HUES6 (cell line): ENCODE results near the gene DENND4C.

Source experiments
- H3K27ac ChIP-seq: 2 replicates; pipeline ENCODE4 v1.7.0; 2013; ENCODE audit warnings: low read depth, mild to moderate bottlenecking, low read length, inconsistent platforms
- H3K27me3 ChIP-seq: 2 replicates; pipeline ENCODE4 v1.6.1; 2013; ENCODE audit warnings: low read length; ENCODE audit not compliant: control insufficient read depth, insufficient read depth
- H3K36me3 ChIP-seq: 2 replicates; pipeline ENCODE4 v1.6.1; 2013; ENCODE audit warnings: low read length; ENCODE audit not compliant: control insufficient read depth, insufficient read depth
- H3K4me1 ChIP-seq: 2 replicates; pipeline ENCODE4 v1.6.1; 2013; ENCODE audit warnings: low read length; ENCODE audit not compliant: control insufficient read depth, insufficient read depth
- H3K4me3 ChIP-seq: 2 replicates; pipeline ENCODE4 v1.5.1; 2013; ENCODE audit warnings: low read depth, low read length
- H3K9ac ChIP-seq: one replicate; pipeline ENCODE4 v1.6.1; 2013; ENCODE audit warnings: mild to moderate bottlenecking, low read length
- H3K9me3 ChIP-seq: 2 replicates; pipeline ENCODE4 v1.6.1; 2013; ENCODE audit warnings: low read depth, low read length; ENCODE audit not compliant: control insufficient read depth, insufficient read depth

Gene DENND4C

GRCh38 chr9:19303216-19303615 is 72.7 kb downstream of the DENND4C start:
- Histone ChIP-seq H3K9me3 (no peaks in the 10 kb centered on the region), H3K27ac (no peak overlapping the region), H3K4me1 (no peaks in the 10 kb centered on the region), H3K36me3 (peaks cover 31% of the 10 kb centered on the region), H3K9ac (no peak overlapping the region), H3K4me3 (no peak overlapping the region), H3K27me3 (no peaks in the 10 kb centered on the region)

GRCh38 chr9:19306568-19306967 is 76.1 kb downstream of the DENND4C start:
- peaks cover 5% of the 10 kb centered on the region; the same call in 1 of the 2 replicates for H3K36me3 ChIP-seq
- H3K4me3 ChIP-seq: no peak overlapping the region
- H3K27ac ChIP-seq: no peak overlapping the region
- H3K4me1 ChIP-seq: no peaks in the 10 kb centered on the region
- H3K27me3 ChIP-seq: no peaks in the 10 kb centered on the region
- H3K9ac ChIP-seq: no peak overlapping the region
- no peaks in the 10 kb centered on the region for H3K9me3 ChIP-seq

GRCh38 chr9:19310246-19310645 is 79.8 kb downstream of the DENND4C start:
- Histone ChIP-seq H3K36me3 (peaks cover 2% of the 10 kb centered on the region; the same call in 1 of the 2 replicates), H3K27ac (no peak overlapping the region), H3K9me3 (no peaks in the 10 kb centered on the region)

GRCh38 chr9:19313573-19313972 is 83.1 kb downstream of the DENND4C start:
- Histone ChIP-seq H3K9me3 (no peaks in the 10 kb centered on the region), H3K27me3 (no peaks in the 10 kb centered on the region), H3K36me3 (peaks cover 10% of the 10 kb centered on the region), H3K4me1 (no peaks in the 10 kb centered on the region), H3K4me3 (no peak overlapping the region), H3K9ac (no peak overlapping the region), H3K27ac (no peak overlapping the region)

More at GRCh38 chr9:19310246-19310645, 79.8 kb downstream of the DENND4C start:
- H3K4me1 ChIP-seq: no peaks in the 10 kb centered on the region
- no peaks in the 10 kb centered on the region for H3K27me3 ChIP-seq
- no peak overlapping the region for H3K4me3 ChIP-seq
- H3K9ac ChIP-seq: no peak overlapping the region

- Histone ChIP-seq H3K27me3 (no peaks in the 10 kb centered on the region), H3K36me3 (peaks cover 14% of the 10 kb centered on the region)
Observed at GRCh38 chr9:19320495-19320894, 90.0 kb downstream of the DENND4C start.

GRCh38 chr9:19331877-19332276 is 101.4 kb downstream of the DENND4C start:
- Histone ChIP-seq H3K4me1 (no peaks in the 10 kb centered on the region), H3K27me3 (no peaks in the 10 kb centered on the region), H3K9ac (no peak overlapping the region), H3K36me3 (peaks cover 46% of the 10 kb centered on the region), H3K9me3 (no peaks in the 10 kb centered on the region), H3K4me3 (no peak overlapping the region), H3K27ac (no peak overlapping the region)

More at GRCh38 chr9:19320495-19320894, 90.0 kb downstream of the DENND4C start:
- no peaks in the 10 kb centered on the region for H3K4me1 ChIP-seq
- no peak overlapping the region for H3K9ac ChIP-seq
- no peak overlapping the region for H3K27ac ChIP-seq
- H3K4me3 ChIP-seq: no peak overlapping the region
- H3K9me3 ChIP-seq: no peaks in the 10 kb centered on the region

- Histone ChIP-seq H3K9me3 (no peaks in the 10 kb centered on the region), H3K4me1 (no peaks in the 10 kb centered on the region), H3K27me3 (no peaks in the 10 kb centered on the region), H3K36me3 (peaks cover 46% of the 10 kb centered on the region), H3K27ac (no peak overlapping the region), H3K9ac (no peak overlapping the region), H3K4me3 (no peak overlapping the region)
Observed at GRCh38 chr9:19336166-19336565, 105.7 kb downstream of the DENND4C start.

- Histone ChIP-seq H3K27me3 (no peaks in the 10 kb centered on the region), H3K9me3 (no peaks in the 10 kb centered on the region), H3K27ac (no peak overlapping the region), H3K9ac (no peak overlapping the region), H3K4me1 (no peaks in the 10 kb centered on the region), H3K4me3 (no peak overlapping the region), H3K36me3 (peaks cover 43% of the 10 kb centered on the region)
Observed at GRCh38 chr9:19342947-19343346, 112.5 kb downstream of the DENND4C start.

- Histone ChIP-seq H3K4me3 (no peak overlapping the region), H3K36me3 (peaks cover 62% of the 10 kb centered on the region), H3K9me3 (no peaks in the 10 kb centered on the region), H3K27me3 (no peaks in the 10 kb centered on the region), H3K9ac (no peak overlapping the region), H3K27ac (no peak overlapping the region), H3K4me1 (no peaks in the 10 kb centered on the region)
Observed at GRCh38 chr9:19358701-19359100, 128.2 kb downstream of the DENND4C start.

GRCh38 chr9:19369107-19369506 is 138.6 kb downstream of the DENND4C start:
- Histone ChIP-seq H3K4me1 (no peaks in the 10 kb centered on the region), H3K27me3 (no peaks in the 10 kb centered on the region), H3K9ac (no peak overlapping the region), H3K9me3 (no peaks in the 10 kb centered on the region), H3K4me3 (no peak overlapping the region), H3K36me3 (peaks cover 50% of the 10 kb centered on the region), H3K27ac (no peak overlapping the region)

GRCh38 chr9:19371942-19372341 is 141.4 kb downstream of the DENND4C start:
- Histone ChIP-seq H3K36me3 (peaks cover 65% of the 10 kb centered on the region), H3K27me3 (no peaks in the 10 kb centered on the region), H3K9ac (no peak overlapping the region), H3K4me3 (no peak overlapping the region), H3K9me3 (no peaks in the 10 kb centered on the region), H3K4me1 (no peaks in the 10 kb centered on the region), H3K27ac (no peak overlapping the region)

GRCh38 chr9:19372567-19372966 is 142.1 kb downstream of the DENND4C start:
- Histone ChIP-seq H3K4me3 (no peak overlapping the region), H3K9ac (no peak overlapping the region), H3K9me3 (no peaks in the 10 kb centered on the region), H3K4me1 (no peaks in the 10 kb centered on the region), H3K27me3 (no peaks in the 10 kb centered on the region), H3K27ac (no peak overlapping the region), H3K36me3 (peaks cover 68% of the 10 kb centered on the region)
